WTC11 (cell line): ENCODE measurements around the gene GRK3.

Experiments used
- AFF4 ChIP-seq: sonication (generic); formaldehyde crosslinking; IDR thresholded peaks from 2 replicates; pipeline ENCODE4 v1.8.1; 2023; ENCODE audit warnings: mild to moderate bottlenecking, missing genetic modification reagents, borderline replicate concordance
- ATF1 ChIP-seq: sonication (generic); formaldehyde crosslinking; IDR thresholded peaks from 2 replicates; pipeline ENCODE4 v1.8.1; 2023; ENCODE audit warnings: mild to moderate bottlenecking, moderate library complexity, missing genetic modification reagents
- CBFB ChIP-seq: sonication (generic); formaldehyde crosslinking; IDR thresholded peaks from 2 replicates; pipeline ENCODE4 v1.8.1; 2022; ENCODE audit warnings: mild to moderate bottlenecking, low read depth, missing genetic modification reagents
- CTCF ChIP-seq: fragments of 200-600 bp; IDR thresholded peaks from 2 replicates; pipeline ENCODE4 v1.8.0; 2022; ENCODE audit warnings: antibody characterized with exemption
- E2F5 ChIP-seq: sonication (generic); formaldehyde crosslinking; IDR thresholded peaks from 2 replicates; pipeline ENCODE4 v1.8.1; 2022; ENCODE audit warnings: mild to moderate bottlenecking, moderate library complexity, missing genetic modification reagents
- ELF4 ChIP-seq: sonication (generic); formaldehyde crosslinking; IDR thresholded peaks from 2 replicates; pipeline ENCODE4 v1.8.1; 2022; ENCODE audit warnings: low read depth, mild to moderate bottlenecking, moderate library complexity, missing genetic modification reagents
- FOXK1 ChIP-seq: sonication (generic); formaldehyde crosslinking; IDR thresholded peaks from 2 replicates; pipeline ENCODE4 v1.8.0; 2022; ENCODE audit warnings: mild to moderate bottlenecking, moderate library complexity, missing genetic modification reagents
- GABPB1 ChIP-seq: sonication (generic); formaldehyde crosslinking; IDR thresholded peaks from 2 replicates; pipeline ENCODE4 v1.8.1; 2023; ENCODE audit warnings: mild to moderate bottlenecking, missing genetic modification reagents
- MYBL2 ChIP-seq: sonication (generic); formaldehyde crosslinking; IDR thresholded peaks from 2 replicates; pipeline ENCODE4 v1.8.1; 2023; ENCODE audit warnings: mild to moderate bottlenecking, moderate library complexity, missing genetic modification reagents
- NR2C2 ChIP-seq: sonication (generic); formaldehyde crosslinking; IDR thresholded peaks from 2 replicates; pipeline ENCODE4 v1.8.0; 2022; ENCODE audit warnings: mild to moderate bottlenecking, missing genetic modification reagents
- STAT6 ChIP-seq: sonication (generic); formaldehyde crosslinking; conservative IDR thresholded peaks from 2 replicates; pipeline ENCODE4 v1.8.1; 2023; ENCODE audit warnings: mild to moderate bottlenecking, low read depth, missing genetic modification reagents, moderate library complexity

GRCh38 chr22:25546751-25547150, 17.7 kb upstream of the GRK3 start:
- no peak for TF ChIP-seq GABPB1 (CRISPR knock-in tag)
- no peak for TF ChIP-seq STAT6 (CRISPR knock-in tag)
- no peak for TF ChIP-seq AFF4 (CRISPR knock-in tag)
- TF ChIP-seq NR2C2 (CRISPR knock-in tag): no peak
- no peak for TF ChIP-seq CTCF
- TF ChIP-seq ELF4 (CRISPR knock-in tag): no peak
- no peak for TF ChIP-seq FOXK1 (CRISPR knock-in tag)
- no peak for TF ChIP-seq CBFB (CRISPR knock-in tag)
- no peak for TF ChIP-seq ATF1
- no peak for TF ChIP-seq E2F5 (CRISPR knock-in tag)
- no peak for TF ChIP-seq MYBL2 (CRISPR knock-in tag)
